Measurements from ENCODE around the gene CATSPER3.

Gene CATSPER3

GRCh38 chr5:135041145-135041587, 73.5 kb downstream of the CATSPER3 start:
- DNase-seq (ENCODE audit: low read depth), result no peak

- DNase-seq (ENCODE audit: low read depth), result no peak
Observed at GRCh38 chr5:135041726-135042125, 74.0 kb downstream of the CATSPER3 start.

GRCh38 chr5:135042595-135042994, 74.9 kb downstream of the CATSPER3 start:
- DNase-seq (ENCODE audit: low read depth), result no peak

- no peak for DNase-seq (ENCODE audit: low read depth)
Observed at GRCh38 chr5:135045488-135045887, 77.8 kb downstream of the CATSPER3 start.

- DNase-seq (ENCODE audit: low read depth), result no peak
Observed at GRCh38 chr5:135046661-135047346, 79.1 kb downstream of the CATSPER3 start.

GRCh38 chr5:135047347-135047695, 79.6 kb downstream of the CATSPER3 start:
- DNase-seq (ENCODE audit: low read depth), result no peak

GRCh38 chr5:135048286-135048685, 80.6 kb downstream of the CATSPER3 start:
- no peak for DNase-seq (ENCODE audit: low read depth)

GRCh38 chr5:135048930-135049329, 81.2 kb downstream of the CATSPER3 start:
- DNase-seq (ENCODE audit: low read depth), result no peak

GRCh38 chr5:135050244-135050767, 82.6 kb downstream of the CATSPER3 start:
- DNase-seq (ENCODE audit: low read depth), result no peak

GRCh38 chr5:135051399-135051798, 83.7 kb downstream of the CATSPER3 start:
- DNase-seq (ENCODE audit: low read depth), result no peak

- DNase-seq (ENCODE audit: low read depth), result no peak
Observed at GRCh38 chr5:135051872-135052271, 84.2 kb downstream of the CATSPER3 start.

GRCh38 chr5:135052511-135053145, 84.9 kb downstream of the CATSPER3 start:
- no peak for DNase-seq (ENCODE audit: low read depth)

- no peak for DNase-seq (ENCODE audit: low read depth)
Observed at GRCh38 chr5:135053278-135053677, 85.6 kb downstream of the CATSPER3 start.

GRCh38 chr5:135053989-135054388, 86.3 kb downstream of the CATSPER3 start:
- DNase-seq (ENCODE audit: low read depth), result no peak

- no peak for DNase-seq (ENCODE audit: low read depth)
Observed at GRCh38 chr5:135054546-135054945, 86.8 kb downstream of the CATSPER3 start.

GRCh38 chr5:135055396-135055795, 87.7 kb downstream of the CATSPER3 start:
- no peak for DNase-seq (ENCODE audit: low read depth)

- no peak for DNase-seq (ENCODE audit: low read depth)
Observed at GRCh38 chr5:135056316-135057030, 88.8 kb downstream of the CATSPER3 start.

- no peak for DNase-seq (ENCODE audit: low read depth)
Observed at GRCh38 chr5:135057233-135057632, 89.5 kb downstream of the CATSPER3 start.

GRCh38 chr5:135058331-135058732, 90.6 kb downstream of the CATSPER3 start:
- no peak for DNase-seq (ENCODE audit: low read depth)

GRCh38 chr5:135059000-135059923, 91.6 kb downstream of the CATSPER3 start:
- DNase-seq (ENCODE audit: low read depth), result no peak

GRCh38 chr5:135060021-135060420, 92.3 kb downstream of the CATSPER3 start:
- no peak for DNase-seq (ENCODE audit: low read depth)

GRCh38 chr5:135061001-135061400, 93.3 kb downstream of the CATSPER3 start:
- no peak for DNase-seq (ENCODE audit: low read depth)
